Stimulated activated memory B cell treated with anti-CD40 and anti-IgM and Interleukin-4, amounts not matched to agents 10 μg/mL and 1 μg/mL and 100 μg/mL, for 72 hours (primary cell): ENCODE data around the gene CLDN22.

ENCODE experiments used
- ATAC-seq: fragments of 150-1000 bp; cut with Tn5 transposase; 2 replicates; pipeline ENCODE4 v1.10.0; 2021
- H3K27ac Mint-ChIP-seq: one replicate; pipeline ENCODE4 v1.8.0; 2022; ENCODE audit warnings: mild to moderate bottlenecking, mixed read lengths
- H3K27me3 Mint-ChIP-seq: one replicate; pipeline ENCODE4 v1.8.0; 2022; ENCODE audit warnings: mixed read lengths
- H3K36me3 Mint-ChIP-seq: one replicate; pipeline ENCODE4 v1.8.0; 2022; ENCODE audit warnings: mixed read lengths
- H3K4me1 Mint-ChIP-seq: one replicate; pipeline ENCODE4 v1.8.0; 2022; ENCODE audit warnings: mixed read lengths
- H3K4me3 Mint-ChIP-seq: one replicate; pipeline ENCODE4 v1.8.0; 2022; ENCODE audit warnings: mild to moderate bottlenecking, moderate library complexity, mixed read lengths
- H3K9me3 Mint-ChIP-seq: one replicate; pipeline ENCODE4 v1.8.0; 2022; ENCODE audit warnings: mixed read lengths

The CLDN22 gene

GRCh38 chr4:183286590-183287308 lies 33.3 kb downstream of the CLDN22 start:
- peaks cover 9% of the 10 kb centered on the region for H3K27me3 Mint-ChIP-seq
- peak; percentile 25 for ATAC-seq
- H3K36me3 Mint-ChIP-seq: no peaks in the 10 kb centered on the region
- no peak overlapping the region for H3K27ac Mint-ChIP-seq
- no peaks in the 10 kb centered on the region for H3K4me1 Mint-ChIP-seq
- H3K4me3 Mint-ChIP-seq: no peak overlapping the region
- no peaks in the 10 kb centered on the region for H3K9me3 Mint-ChIP-seq

- Mint-ChIP-seq H3K36me3 (no peaks in the 10 kb centered on the region), H3K9me3 (no peaks in the 10 kb centered on the region), H3K4me3 (no peak overlapping the region), H3K4me1 (no peaks in the 10 kb centered on the region), H3K27me3 (peaks cover 9% of the 10 kb centered on the region), H3K27ac (no peak overlapping the region)
- no peak for ATAC-seq
Measured at GRCh38 chr4:183285886-183286285, 34.2 kb downstream of the CLDN22 start.

GRCh38 chr4:183284965-183285364 lies 35.1 kb downstream of the CLDN22 start:
- H3K27me3 Mint-ChIP-seq: peaks cover 9% of the 10 kb centered on the region
- no peak overlapping the region for H3K27ac Mint-ChIP-seq

GRCh38 chr4:183284258-183284785 lies 35.8 kb downstream of the CLDN22 start:
- no peaks in the 10 kb centered on the region for H3K9me3 Mint-ChIP-seq
- H3K4me3 Mint-ChIP-seq: no peak overlapping the region
- no peak for ATAC-seq
- H3K27ac Mint-ChIP-seq: no peak overlapping the region
- H3K4me1 Mint-ChIP-seq: no peaks in the 10 kb centered on the region
- no peaks in the 10 kb centered on the region for H3K36me3 Mint-ChIP-seq
- peaks cover 9% of the 10 kb centered on the region for H3K27me3 Mint-ChIP-seq

More at GRCh38 chr4:183284965-183285364, 35.1 kb downstream of the CLDN22 start:
- H3K4me3 Mint-ChIP-seq: no peak overlapping the region
- no peaks in the 10 kb centered on the region for H3K4me1 Mint-ChIP-seq
- no peaks in the 10 kb centered on the region for H3K9me3 Mint-ChIP-seq
- ATAC-seq: no peak
- H3K36me3 Mint-ChIP-seq: no peaks in the 10 kb centered on the region

GRCh38 chr4:183276106-183276505 lies 44.0 kb downstream of the CLDN22 start:
- Mint-ChIP-seq H3K9me3 (peaks cover 10% of the 10 kb centered on the region), H3K27ac (no peak overlapping the region), H3K27me3 (peaks cover 8% of the 10 kb centered on the region), H3K4me3 (no peak overlapping the region), H3K36me3 (no peaks in the 10 kb centered on the region), H3K4me1 (no peaks in the 10 kb centered on the region)
- no peak for ATAC-seq

GRCh38 chr4:183272384-183272783 lies 47.7 kb downstream of the CLDN22 start:
- Mint-ChIP-seq H3K4me3 (no peak overlapping the region), H3K27me3 (peaks cover 8% of the 10 kb centered on the region), H3K27ac (no peak overlapping the region), H3K9me3 (peaks cover 10% of the 10 kb centered on the region), H3K4me1 (no peaks in the 10 kb centered on the region), H3K36me3 (no peaks in the 10 kb centered on the region)
- no peak for ATAC-seq

GRCh38 chr4:183268556-183268955 lies 51.5 kb downstream of the CLDN22 start:
- peaks cover 9% of the 10 kb centered on the region for H3K27me3 Mint-ChIP-seq
- no peaks in the 10 kb centered on the region for H3K4me1 Mint-ChIP-seq
- no peak for ATAC-seq
- no peaks in the 10 kb centered on the region for H3K36me3 Mint-ChIP-seq
- no peak overlapping the region for H3K27ac Mint-ChIP-seq
- no peaks in the 10 kb centered on the region for H3K9me3 Mint-ChIP-seq
- H3K4me3 Mint-ChIP-seq: no peak overlapping the region
